ENCODE data around the gene HECW1. TPM values are rescaled to one million over a fixed set of nuclear protein-coding genes. Genes with fewer than 3 reads are reported as not detected.

The HECW1 gene
- total and polyA plus RNA-seq, 2 of the 8 experiments (the other 6 are each of a cell fraction or from before 2014, with no cell fraction given) = 2.9 to 12.7 TPM

- no peak for TF ChIP-seq EP300 (IDR thresholded peaks at IDR 0.05; ENCODE audit: borderline replicate concordance in 1 of 2, low read depth in 2 of 2, low read length in 2 of 2)
Measured at GRCh38 chr7:43516581-43517342, 404.3 kb downstream of the HECW1 start (continued).

Measured in H1 (cell line).